HG03342 (cell line): ENCODE data around the gene XIST.
"Not testable (repeated sequence)": the region's sequence is repeated elsewhere in the genome, so short reads cannot be mapped to it uniquely, and the experiment has no call there.

Experiments
- ATAC-seq: cut with Tn5 transposase; IDR thresholded peaks from one replicate; pipeline ENCODE4 v1.9.1; 2021; ENCODE audit warnings: mild to moderate bottlenecking, moderate library complexity; ENCODE audit not compliant: unreplicated experiment

The XIST gene

GRCh38 chrX:73817393-73818199 lies 34.9 kb downstream of the XIST start:
- ATAC-seq = no peak

DNA sequence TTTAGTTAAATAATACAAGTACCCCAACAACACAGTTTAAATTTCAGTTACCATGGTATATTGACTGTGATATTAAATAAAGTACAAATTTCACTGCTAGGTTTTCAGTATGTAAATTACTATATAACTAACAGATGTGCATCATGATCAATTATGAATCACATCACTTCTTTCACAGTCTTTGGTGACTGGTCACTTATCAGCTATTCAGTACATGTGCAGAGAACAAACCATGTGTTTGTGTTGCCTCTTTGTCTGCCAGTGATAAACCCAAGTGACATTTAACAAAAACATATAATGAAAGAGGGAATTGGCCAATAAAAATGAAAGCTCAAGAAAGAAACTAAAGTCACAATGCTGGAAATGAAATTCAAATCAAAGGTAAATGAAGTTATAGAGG lies 40.3 kb downstream of the XIST start:
- ATAC-seq = no peak

- ATAC-seq = not testable (repeated sequence)
Observed at GRCh38 chrX:73804109-73804508, 48.4 kb downstream of the XIST start.

DNA sequence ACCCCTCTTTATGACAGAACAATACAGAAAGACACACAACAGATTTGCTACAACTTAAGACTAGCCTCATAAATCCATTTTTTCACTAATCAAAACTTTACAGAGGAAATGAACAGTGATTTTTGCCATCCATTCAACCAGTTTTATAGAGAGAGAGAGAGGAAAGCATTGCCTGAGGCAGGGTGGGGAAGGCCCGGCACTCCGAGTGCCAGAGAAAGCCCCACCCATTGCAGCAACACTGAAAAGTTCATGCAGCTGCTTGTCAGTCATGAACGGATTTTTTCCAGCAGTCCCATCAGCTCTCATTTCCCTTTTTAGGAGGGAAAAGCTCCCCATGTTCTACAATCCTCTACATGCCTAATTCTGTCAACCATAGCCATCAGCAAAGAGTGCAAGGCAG lies 52.6 kb downstream of the XIST start:
- no peak for ATAC-seq

DNA sequence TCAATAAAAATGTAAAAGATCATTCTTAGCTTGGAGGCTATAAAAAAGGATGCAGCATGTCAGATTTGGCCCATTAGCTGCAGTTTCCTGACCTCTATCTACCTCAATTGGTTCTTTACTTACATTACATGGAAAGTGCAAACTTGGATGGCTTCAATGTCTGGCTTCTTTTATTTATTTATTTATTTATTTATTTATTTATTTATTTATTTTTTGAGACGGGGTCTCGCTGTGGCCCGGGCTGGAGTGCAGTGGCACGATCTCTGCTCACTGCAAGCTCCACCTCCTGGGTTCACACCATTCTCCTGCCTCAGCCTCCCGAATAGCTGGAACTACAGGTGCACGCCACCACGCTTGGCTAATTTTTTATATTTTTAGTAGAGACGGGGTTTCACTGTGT lies 60.0 kb downstream of the XIST start:
- ATAC-seq = not testable (repeated sequence)

GRCh38 chrX:73785493-73785892 lies 67.0 kb downstream of the XIST start:
- ATAC-seq = no peak
